K562 (cell line): ENCODE data around the gene RPL27. TPM values are rescaled to one million over a fixed set of nuclear protein-coding genes. Genes with fewer than 3 reads are reported as not detected.
A peak's percentile ranks its signal among the peaks of the same experiment; 100 is the strongest.

Experiments
- CXXC5 ChIP-seq: fragments of 250-450 bp; sonication (Bioruptor Pico); IDR thresholded peaks from 2 replicates; pipeline ENCODE4 v1.8.0; 2022; ENCODE audit warnings: inconsistent platforms, mild to moderate bottlenecking, moderate library complexity
- DNMT1 ChIP-seq: fragments of 450-650 bp; IDR thresholded peaks from 2 replicates; pipeline ENCODE4 v1.6.1; 2016; ENCODE audit warnings: antibody characterized with exemption, mild to moderate bottlenecking
- ESRRA ChIP-seq: fragments of 450-650 bp; IDR thresholded peaks from 2 replicates; pipeline ENCODE4 v1.6.1; 2014; ENCODE audit warnings: low read depth, mild to moderate bottlenecking, moderate library complexity, borderline replicate concordance
- ILK ChIP-seq: fragments of 450-650 bp; IDR thresholded peaks from 2 replicates; pipeline ENCODE4 v1.6.1; 2016; ENCODE audit warnings: missing genetic modification characterization, low read depth, mild to moderate bottlenecking, missing compliant biosample characterization, moderate library complexity, borderline replicate concordance
- MYC ChIP-seq, 2 experiments: fragments of 250-450 bp in 1 of 2; sonication (Bioruptor Pico) in 1 of 2; IDR thresholded peaks; 2 replicates each; pipeline versions ENCODE4 v1.5.1 to v1.6.1; 2012 to 2021; ENCODE audit warnings: low read depth in 2 of 2, borderline replicate concordance in 1 of 2, improper control_type of control experiment in 1 of 2, low read length in 1 of 2, mild to moderate bottlenecking in 1 of 2, moderate library complexity in 1 of 2
- PCBP1 ChIP-seq: fragments of 200-400 bp; formaldehyde crosslinking; IDR thresholded peaks from 2 replicates; pipeline ENCODE4 v1.6.1; 2018; ENCODE audit warnings: mild to moderate bottlenecking, low read depth, low read length; ENCODE audit not compliant: poor library complexity, severe bottlenecking
- PHF20 ChIP-seq: fragments of 450-650 bp; IDR thresholded peaks from 2 replicates; pipeline ENCODE4 v1.6.1; 2018; ENCODE audit not compliant: partially characterized antibody
- RBM25 ChIP-seq: fragments of 200-400 bp; formaldehyde crosslinking; IDR thresholded peaks from 2 replicates; pipeline ENCODE4 v1.6.1; 2018; ENCODE audit warnings: low read length, low read depth, moderate library complexity; ENCODE audit not compliant: severe bottlenecking
- SREBF2 ChIP-seq: sonication (generic); formaldehyde crosslinking; IDR thresholded peaks from 2 replicates; pipeline ENCODE4 v1.4.0; 2020; ENCODE audit warnings: mild to moderate bottlenecking, missing genetic modification reagents
- SRSF3 ChIP-seq: fragments of 200-400 bp; formaldehyde crosslinking; IDR thresholded peaks from 2 replicates; pipeline ENCODE4 v1.6.1; 2016; ENCODE audit warnings: mild to moderate bottlenecking, low read length, moderate library complexity; ENCODE audit not compliant: insufficient read depth
- SRSF7 ChIP-seq: fragments of 200-400 bp; formaldehyde crosslinking; optimal IDR thresholded peaks from 2 replicates; pipeline ENCODE3; 2017; ENCODE audit warnings: mild to moderate bottlenecking, low read depth, low read length
- TBP ChIP-seq: optimal IDR thresholded peaks from 2 replicates; pipeline ENCODE3; 2011; ENCODE audit warnings: low read depth, low read length, improper control_type of control experiment
- TEAD4 ChIP-seq, 2 experiments: sonication (generic) in 1 of 2; formaldehyde crosslinking in 1 of 2; IDR thresholded peaks; 2 replicates each; pipeline versions ENCODE4 v1.6.1 to v1.8.0; 2012 to 2022; ENCODE audit warnings: borderline replicate concordance in 1 of 2, inconsistent platforms in 1 of 2, low read length in 1 of 2, mild to moderate bottlenecking in 1 of 2, missing genetic modification reagents in 1 of 2
- TOE1 ChIP-seq, 2 experiments: fragments of 450-650 bp in 1 of 2; sonication (generic) in 1 of 2; formaldehyde crosslinking in 1 of 2; IDR thresholded peaks; 2 replicates each; pipeline versions ENCODE4 v1.7.1 to v1.8.0; 2016 to 2022; ENCODE audit warnings: borderline replicate concordance in 2 of 2, mild to moderate bottlenecking in 2 of 2, antibody characterized with exemption in 1 of 2, inconsistent platforms in 1 of 2, low read depth in 1 of 2, missing genetic modification reagents in 1 of 2, moderate library complexity in 1 of 2
- ZNF24 ChIP-seq: fragments of 450-650 bp; IDR thresholded peaks from 2 replicates; pipeline ENCODE4 v1.6.1; 2016
- polyA plus RNA-seq, 8 experiments: library from polyadenylated mRNA; depleted of rRNA in 4 of 8; stranded (reverse) in 5 of 8; unstranded in 3 of 8; fragments of >200 nt; fragmentation: Nextera tagmentation in 2 of 8; fragmentation: Illumina TruSeq in 1 of 8; extraction: Ambion mirVana in 2 of 8; extraction: Trizol in 1 of 8; gene quantifications; 2 replicates each; pipeline versions ENCODE4 v1.2.1 to v1.2.3, GENCODE V29; 2011 to 2014; ENCODE audit warnings: inconsistent platforms in 1 of 8, missing spikeins in 1 of 8
- total RNA-seq, 7 experiments: library from RNA; depleted of rRNA in 6 of 7; stranded (reverse); fragments of >200 nt in 6 of 7; fragmentation: Illumina TruSeq in 2 of 7; extraction: Trizol in 2 of 7; gene quantifications; 2 replicates each; pipeline versions ENCODE4 v1.2.1 to v1.2.3, GENCODE V29; 2011 to 2021; ENCODE audit warnings: low replicate concordance in 1 of 7
- TF ChIP-seq, protein P1 (sequence below): fragments of 450-650 bp; IDR thresholded peaks from 2 replicates; pipeline ENCODE4 v1.6.1; 2016; ENCODE audit warnings: low read depth
- TF ChIP-seq, protein P2 (sequence below): fragments of 250-450 bp; sonication (Bioruptor Pico); IDR thresholded peaks from 2 replicates; pipeline ENCODE4 v1.4.0; 2020; ENCODE audit warnings: mild to moderate bottlenecking, moderate library complexity

Gene RPL27
- total and polyA plus RNA-seq, 9 of the 15 experiments (the other 6 are each of a cell fraction or from before 2014, with no cell fraction given), result 1,539 to 6,155 (median 3,710) TPM

DNA sequence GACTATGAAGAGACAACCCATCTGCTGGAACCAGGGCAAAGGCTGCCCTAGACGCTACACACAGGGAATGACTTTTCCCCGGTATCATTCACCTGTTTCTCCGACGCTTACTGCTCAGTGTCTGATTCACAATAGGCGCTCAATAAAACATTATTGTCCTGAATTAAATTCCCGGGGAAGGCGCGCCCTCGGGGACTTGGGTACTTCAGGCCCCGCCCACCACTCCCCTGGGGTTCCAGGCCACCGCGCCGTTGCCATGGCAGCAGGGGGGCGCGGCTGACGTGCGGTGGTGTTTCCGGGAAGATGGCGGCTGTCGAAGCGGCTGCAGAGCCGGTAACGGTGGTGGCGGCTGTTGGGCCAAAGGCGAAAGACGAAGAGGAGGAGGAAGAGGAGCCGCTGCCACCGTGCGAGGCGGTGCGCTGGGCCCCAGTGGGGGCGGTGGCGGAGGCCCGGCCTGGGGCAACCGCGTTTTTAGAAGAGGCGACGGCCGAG is 17.9 kb upstream of the RPL27 start, which contains the start of gene RUNDC1 (continued):
- TF ChIP-seq, protein P1, sequence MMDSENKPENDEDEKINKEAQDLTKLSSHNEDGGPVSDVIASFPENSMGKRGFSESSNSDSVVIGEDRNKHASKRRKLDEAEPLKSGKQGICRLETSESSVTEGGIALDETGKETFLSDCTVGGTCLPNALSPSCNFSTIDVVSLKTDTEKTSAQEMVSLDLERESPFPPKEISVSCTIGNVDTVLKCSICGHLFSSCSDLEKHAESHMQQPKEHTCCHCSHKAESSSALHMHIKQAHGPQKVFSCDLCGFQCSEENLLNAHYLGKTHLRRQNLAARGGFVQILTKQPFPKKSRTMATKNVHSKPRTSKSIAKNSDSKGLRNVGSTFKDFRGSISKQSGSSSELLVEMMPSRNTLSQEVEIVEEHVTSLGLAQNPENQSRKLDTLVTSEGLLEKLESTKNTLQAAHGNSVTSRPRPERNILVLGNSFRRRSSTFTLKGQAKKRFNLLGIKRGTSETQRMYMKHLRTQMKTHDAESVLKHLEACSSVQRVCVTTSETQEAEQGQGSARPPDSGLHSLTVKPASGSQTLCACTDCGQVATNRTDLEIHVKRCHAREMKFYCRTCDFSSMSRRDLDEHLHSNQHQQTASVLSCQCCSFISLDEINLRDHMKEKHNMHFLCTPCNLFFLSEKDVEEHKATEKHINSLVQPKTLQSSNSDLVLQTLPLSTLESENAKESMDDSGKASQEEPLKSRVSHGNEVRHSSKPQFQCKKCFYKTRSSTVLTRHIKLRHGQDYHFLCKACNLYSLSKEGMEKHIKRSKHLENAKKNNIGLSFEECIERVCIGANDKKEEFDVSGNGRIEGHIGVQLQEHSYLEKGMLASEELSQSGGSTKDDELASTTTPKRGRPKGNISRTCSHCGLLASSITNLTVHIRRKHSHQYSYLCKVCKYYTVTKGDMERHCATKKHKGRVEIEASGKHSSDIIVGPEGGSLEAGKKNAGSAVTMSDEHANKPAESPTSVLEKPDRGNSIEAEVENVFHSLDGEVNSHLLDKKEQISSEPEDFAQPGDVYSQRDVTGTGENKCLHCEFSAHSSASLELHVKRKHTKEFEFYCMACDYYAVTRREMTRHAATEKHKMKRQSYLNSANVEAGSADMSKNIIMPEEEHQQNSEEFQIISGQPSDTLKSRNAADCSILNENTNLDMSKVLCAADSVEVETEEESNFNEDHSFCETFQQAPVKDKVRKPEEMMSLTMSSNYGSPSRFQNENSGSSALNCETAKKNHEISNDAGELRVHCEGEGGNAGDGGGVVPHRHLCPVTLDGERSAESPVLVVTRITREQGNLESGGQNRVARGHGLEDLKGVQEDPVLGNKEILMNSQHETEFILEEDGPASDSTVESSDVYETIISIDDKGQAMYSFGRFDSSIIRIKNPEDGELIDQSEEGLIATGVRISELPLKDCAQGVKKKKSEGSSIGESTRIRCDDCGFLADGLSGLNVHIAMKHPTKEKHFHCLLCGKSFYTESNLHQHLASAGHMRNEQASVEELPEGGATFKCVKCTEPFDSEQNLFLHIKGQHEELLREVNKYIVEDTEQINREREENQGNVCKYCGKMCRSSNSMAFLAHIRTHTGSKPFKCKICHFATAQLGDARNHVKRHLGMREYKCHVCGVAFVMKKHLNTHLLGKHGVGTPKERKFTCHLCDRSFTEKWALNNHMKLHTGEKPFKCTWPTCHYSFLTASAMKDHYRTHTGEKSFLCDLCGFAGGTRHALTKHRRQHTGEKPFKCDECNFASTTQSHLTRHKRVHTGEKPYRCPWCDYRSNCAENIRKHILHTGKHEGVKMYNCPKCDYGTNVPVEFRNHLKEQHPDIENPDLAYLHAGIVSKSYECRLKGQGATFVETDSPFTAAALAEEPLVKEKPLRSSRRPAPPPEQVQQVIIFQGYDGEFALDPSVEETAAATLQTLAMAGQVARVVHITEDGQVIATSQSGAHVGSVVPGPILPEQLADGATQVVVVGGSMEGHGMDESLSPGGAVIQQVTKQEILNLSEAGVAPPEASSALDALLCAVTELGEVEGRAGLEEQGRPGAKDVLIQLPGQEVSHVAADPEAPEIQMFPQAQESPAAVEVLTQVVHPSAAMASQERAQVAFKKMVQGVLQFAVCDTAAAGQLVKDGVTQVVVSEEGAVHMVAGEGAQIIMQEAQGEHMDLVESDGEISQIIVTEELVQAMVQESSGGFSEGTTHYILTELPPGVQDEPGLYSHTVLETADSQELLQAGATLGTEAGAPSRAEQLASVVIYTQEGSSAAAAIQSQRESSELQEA, result no peak
- TF ChIP-seq PCBP1, result no peak
- no peak; the same call in none of the 2 replicates for TF ChIP-seq CXXC5 (CRISPR knock-in tag)
- no peak for TF ChIP-seq ESRRA
- TF ChIP-seq TBP, result no peak
- TF ChIP-seq SRSF7, result no peak
- TF ChIP-seq ILK (tag), result no peak
- TF ChIP-seq TOE1 (IDR thresholded peaks at IDR 0.05; ENCODE audit: borderline replicate concordance), result no peak
- no peak for TF ChIP-seq TOE1 (CRISPR knock-in tag; IDR thresholded peaks at IDR 0.05; ENCODE audit: borderline replicate concordance, low read depth)
- no peak for TF ChIP-seq SRSF3
- no peak for TF ChIP-seq SREBF2
- peak; percentile 52; the same call in 1 of the 2 replicates for TF ChIP-seq MYC (IDR thresholded peaks at IDR 0.05; ENCODE audit: low read depth, low read length)
- no peak for TF ChIP-seq MYC (CRISPR knock-in tag; IDR thresholded peaks at IDR 0.05; ENCODE audit: borderline replicate concordance, low read depth)
- TF ChIP-seq ZNF24, result no peak
- TF ChIP-seq RBM25, result no peak
- TF ChIP-seq TEAD4 (IDR thresholded peaks at IDR 0.05; ENCODE audit: low read length), result no peak
- no peak for TF ChIP-seq TEAD4 (CRISPR knock-in tag; IDR thresholded peaks at IDR 0.05; ENCODE audit: borderline replicate concordance)
- no peak for TF ChIP-seq DNMT1
- peak; percentile 70 for TF ChIP-seq PHF20
- TF ChIP-seq, protein P2, sequence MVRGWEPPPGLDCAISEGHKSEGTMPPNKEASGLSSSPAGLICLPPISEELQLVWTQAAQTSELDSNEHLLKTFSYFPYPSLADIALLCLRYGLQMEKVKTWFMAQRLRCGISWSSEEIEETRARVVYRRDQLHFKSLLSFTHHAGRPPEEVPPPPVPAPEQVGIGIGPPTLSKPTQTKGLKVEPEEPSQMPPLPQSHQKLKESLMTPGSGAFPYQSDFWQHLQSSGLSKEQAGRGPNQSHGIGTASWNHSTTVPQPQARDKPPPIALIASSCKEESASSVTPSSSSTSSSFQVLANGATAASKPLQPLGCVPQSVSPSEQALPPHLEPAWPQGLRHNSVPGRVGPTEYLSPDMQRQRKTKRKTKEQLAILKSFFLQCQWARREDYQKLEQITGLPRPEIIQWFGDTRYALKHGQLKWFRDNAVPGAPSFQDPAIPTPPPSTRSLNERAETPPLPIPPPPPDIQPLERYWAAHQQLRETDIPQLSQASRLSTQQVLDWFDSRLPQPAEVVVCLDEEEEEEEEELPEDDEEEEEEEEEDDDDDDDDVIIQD (CRISPR knock-in tag), result no peak
